Measurements from ENCODE around the gene BHLHA9. TPM values are rescaled to one million over a fixed set of nuclear protein-coding genes. Genes with fewer than 3 reads are reported as not detected.

Gene BHLHA9
- polyA plus RNA-seq, 2 of the 4 experiments (the other 2 are of a cell fraction), result not detected

DNA sequence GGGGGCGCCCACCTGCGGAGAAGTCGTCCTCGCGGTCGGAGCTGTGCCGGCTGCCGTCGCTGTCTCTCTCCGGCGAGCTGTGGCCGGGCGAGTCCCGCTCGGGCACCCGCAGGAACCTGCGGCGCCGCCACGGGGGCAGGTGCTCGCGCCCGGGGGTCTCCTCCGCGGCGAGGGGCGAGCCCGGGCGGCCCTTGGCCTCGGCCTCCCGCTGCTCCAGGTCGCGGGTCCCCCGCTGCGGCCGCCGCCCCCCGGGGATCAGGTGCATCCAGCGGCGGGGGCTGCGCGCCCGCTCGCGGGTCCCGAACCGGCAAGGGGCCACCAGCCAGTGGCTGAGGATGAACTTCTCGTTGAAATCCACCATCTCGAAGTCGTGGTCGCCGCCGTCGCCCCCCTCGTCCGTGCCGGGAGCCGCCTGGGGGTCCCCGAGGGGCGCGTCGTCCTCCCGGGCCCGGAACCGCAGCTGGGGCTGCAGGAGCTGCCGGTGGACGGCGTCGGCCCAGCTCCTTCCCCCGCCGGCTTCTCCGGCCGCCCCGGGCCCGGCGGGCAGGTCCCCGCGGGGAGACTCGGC is 41.4 kb upstream of the BHLHA9 start:
- WGBS (ENCODE audit: missing lambda C conversion rate), result 6% methylated on average over 27 of the region's 79 CpGs
- peak overlapping the region; percentile 77 for H3K4me3 ChIP-seq
- DNase-seq (ENCODE audit: low read depth in 1 of 2, low spot score in 1 of 2) (no peak), ATAC-seq (peak in 1 of 2 experiments; percentile 31; a peak in 3 of 6 replicates), FAIRE-seq (no peak)
- no peaks in the 10 kb centered on the region for H3K9me3 ChIP-seq
- peak overlapping the region; percentile 98 for H3K4me2 ChIP-seq
- H3K4me1 ChIP-seq, result peaks cover 22% of the 10 kb centered on the region
- ChIA-PET CTCF (interaction anchor here (0.6 to 3.0 kb wide), 10 partner anchors 12 to 1099 kb away, joined by 3 to 16 read pairs (median 6); no protein-coding TSS in a partner anchor), POLR2A (interaction anchor here (0.6 to 1.6 kb wide), 2 partner anchors 25 to 118 kb away, joined by 3 to 6 read pairs; no protein-coding TSS in a partner anchor)
- TF ChIP-seq RNF2 (IDR thresholded peaks at IDR 0.05; ENCODE audit: borderline replicate concordance, low read depth) (peak; percentile 52; the same call in 1 of the 2 replicates), CEBPB (IDR thresholded peaks at IDR 0.05) (no peak), ESRRA (IDR thresholded peaks at IDR 0.05; ENCODE audit: borderline replicate concordance, low read length) (no peak)
- TF ChIP-seq, protein P1, sequence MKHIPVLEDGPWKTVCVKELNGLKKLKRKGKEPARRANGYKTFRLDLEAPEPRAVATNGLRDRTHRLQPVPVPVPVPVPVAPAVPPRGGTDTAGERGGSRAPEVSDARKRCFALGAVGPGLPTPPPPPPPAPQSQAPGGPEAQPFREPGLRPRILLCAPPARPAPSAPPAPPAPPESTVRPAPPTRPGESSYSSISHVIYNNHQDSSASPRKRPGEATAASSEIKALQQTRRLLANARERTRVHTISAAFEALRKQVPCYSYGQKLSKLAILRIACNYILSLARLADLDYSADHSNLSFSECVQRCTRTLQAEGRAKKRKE (CRISPR knock-in tag; IDR thresholded peaks at IDR 0.05; ENCODE audit: low read depth), result no peak
- H3K27ac ChIP-seq, result peak overlapping the region; percentile 65 to 84

DNA sequence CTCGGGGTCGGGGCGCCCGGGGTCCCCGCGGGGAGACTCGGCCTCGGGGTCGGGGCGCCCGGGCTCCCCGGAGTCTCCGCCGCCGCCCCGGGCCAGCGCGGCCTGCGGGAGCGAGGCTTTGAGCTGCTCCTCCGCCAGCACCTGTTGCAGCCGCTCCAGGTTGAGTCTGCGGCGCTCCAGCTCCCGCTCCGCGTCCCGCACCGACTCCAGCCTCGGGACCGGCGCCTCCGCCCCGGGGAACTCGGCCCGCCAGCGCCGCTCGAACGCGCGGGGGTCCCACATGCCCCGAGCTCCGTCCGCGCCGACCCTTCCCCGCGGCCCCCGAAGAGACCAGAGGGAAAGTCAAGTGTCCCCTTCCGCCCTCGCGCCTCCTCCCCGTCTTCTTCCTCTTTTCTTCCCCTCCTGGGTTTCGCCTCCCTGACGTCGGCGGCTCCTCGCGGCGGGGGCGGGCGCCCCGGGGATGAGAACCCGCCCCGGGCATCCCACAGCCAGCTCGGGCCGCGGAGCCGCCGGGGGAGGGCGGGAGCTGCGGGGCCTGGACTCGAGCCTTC is 40.8 kb upstream of the BHLHA9 start:
- CTCF ChIA-PET, result interaction anchor here (0.7 to 3.0 kb wide), 9 partner anchors 13 to 193 kb away, joined by 3 to 16 read pairs (median 7); no protein-coding TSS in a partner anchor

DNA sequence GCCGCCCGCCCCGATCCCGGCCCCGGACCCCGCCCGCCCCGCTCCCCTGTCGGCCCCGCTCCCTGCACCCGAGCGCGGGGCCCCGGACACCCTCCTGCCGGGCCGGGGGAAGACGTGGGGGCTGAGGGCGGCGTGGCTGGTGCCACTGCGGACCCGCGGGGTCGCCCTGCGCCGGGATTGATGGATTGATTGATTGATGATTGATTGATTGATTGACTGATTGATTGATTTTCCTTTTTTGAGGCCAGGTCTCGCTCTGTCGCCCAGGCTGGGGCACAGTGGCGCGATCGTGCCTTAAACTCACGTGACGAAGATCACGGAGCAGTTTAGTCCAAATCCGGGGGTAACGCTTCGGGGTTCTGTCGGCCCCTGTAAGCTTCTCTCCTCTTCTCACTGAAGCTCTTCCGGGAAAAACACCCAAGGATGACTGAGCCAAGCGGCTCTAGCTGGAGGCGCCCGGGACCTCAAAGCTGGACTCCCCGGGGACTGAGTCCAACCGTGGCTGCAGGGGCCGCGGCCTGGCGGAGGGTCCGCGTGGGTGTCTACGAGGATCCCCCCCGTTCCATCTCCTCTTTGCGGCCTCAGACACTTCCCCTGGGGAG is 40.2 kb upstream of the BHLHA9 start:
- 40% methylated on average over 31 of the region's 51 CpGs for WGBS (ENCODE audit: missing lambda C conversion rate)
- CTCF ChIA-PET, result interaction anchor here (0.7 to 3.0 kb wide), 8 partner anchors 13 to 192 kb away, joined by 3 to 16 read pairs (median 6); no protein-coding TSS in a partner anchor
- TF ChIP-seq HDAC2 (IDR thresholded peaks at IDR 0.05) (no peak), CBX2 (IDR thresholded peaks at IDR 0.05; ENCODE audit: borderline replicate concordance, low read depth) (no peak), RCOR1 (IDR thresholded peaks at IDR 0.05; ENCODE audit: low read depth, low read length) (no peak)
- Histone ChIP-seq H3K4me3 (peak overlapping the region; percentile 77), H3K4me2 (peak overlapping the region; percentile 98), H3K27ac (peak overlapping the region; percentile 65 to 84; a peak in 5 of 6 replicates), H3K9me3 (no peaks in the 10 kb centered on the region), H3K4me1 (peaks cover 22% of the 10 kb centered on the region)
- no peak for DNase-seq (ENCODE audit: low read depth in 1 of 2, low spot score in 1 of 2)
- POLR2A ChIA-PET, result interaction anchor here (1.6 kb wide), 1 partner anchor 24 kb away, joined by 6 read pairs; no protein-coding TSS in a partner anchor
- FAIRE-seq, result no peak
- no peak; a peak in 2 of 6 replicates for ATAC-seq

More for the DNA sequence above, 40.8 kb upstream of the BHLHA9 start:
- no peak for FAIRE-seq
- H3K4me1 ChIP-seq, result peaks cover 22% of the 10 kb centered on the region
- TF ChIP-seq POLR2A (IDR thresholded peaks at IDR 0.05; ENCODE audit: low read length), result peak; percentile 34
- TF ChIP-seq PHF8 (IDR thresholded peaks at IDR 0.05; ENCODE audit: borderline replicate concordance, low read depth), result 0 out of 2 replicates have a peak, but pooled peaks have one; percentile 24
- no peak for TF ChIP-seq KDM5A (IDR thresholded peaks at IDR 0.05)
- TF ChIP-seq SREBF2 (IDR thresholded peaks at IDR 0.05), result no peak
- no peak for TF ChIP-seq RARB (CRISPR knock-in tag; IDR thresholded peaks at IDR 0.05)
- peak overlapping the region; percentile 77 for H3K4me3 ChIP-seq
- DNase-seq (ENCODE audit: low read depth in 1 of 2, low spot score in 1 of 2), result peak in 1 of 2 experiments; percentile 78
- peak overlapping the region; percentile 65 to 84 for H3K27ac ChIP-seq
- WGBS (ENCODE audit: missing lambda C conversion rate), result 2% methylated on average over 18 of the region's 74 CpGs
- peak overlapping the region; percentile 98 for H3K4me2 ChIP-seq
- peak; percentile 58 to 66 for ATAC-seq
- POLR2A ChIA-PET, result interaction anchor here (1.6 kb wide), 1 partner anchor 24 kb away, joined by 6 read pairs; no protein-coding TSS in a partner anchor
- H3K9me3 ChIP-seq, result no peaks in the 10 kb centered on the region

DNA sequence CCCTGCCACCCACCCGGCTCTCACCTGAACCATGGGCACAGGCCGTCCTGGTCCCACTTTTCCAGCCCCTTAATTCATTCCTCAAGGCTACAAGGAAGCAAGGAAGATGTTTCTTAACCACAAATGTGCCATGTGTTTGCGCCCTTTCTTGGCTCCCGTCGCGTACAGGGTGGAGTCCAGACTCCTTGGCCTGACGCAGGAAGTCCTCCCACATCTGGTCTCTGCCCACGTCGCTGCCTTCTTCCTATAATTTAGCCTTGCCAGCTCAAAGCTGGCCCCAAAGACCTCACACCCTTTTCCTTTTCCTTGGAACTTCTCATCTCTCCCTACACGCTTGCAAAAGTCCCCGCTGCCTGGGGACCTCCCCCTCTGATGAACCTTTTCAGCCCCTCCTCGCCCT is 38.8 kb upstream of the BHLHA9 start:
- DNase-seq (ENCODE audit: low read depth in 1 of 2, low spot score in 1 of 2) (no peak), FAIRE-seq (no peak), ATAC-seq (no peak)
- no peaks in the 10 kb centered on the region for H3K9me3 ChIP-seq
- no peak overlapping the region for H3K4me2 ChIP-seq
- ChIA-PET CTCF (interaction anchor here (1.0 to 1.4 kb wide), 2 partner anchors 20 to 28 kb away, joined by 3 to 4 read pairs; no protein-coding TSS in a partner anchor), POLR2A (no interaction called here)
- 89% methylated on average over 12 of the region's 12 CpGs for WGBS (ENCODE audit: missing lambda C conversion rate)
- H3K4me1 ChIP-seq, result peaks cover 22% of the 10 kb centered on the region
- no peak overlapping the region for H3K4me3 ChIP-seq
- no peak for TF ChIP-seq EHF (CRISPR knock-in tag; IDR thresholded peaks at IDR 0.05)
- no peak for TF ChIP-seq MAFK (IDR thresholded peaks at IDR 0.05; ENCODE audit: partially characterized antibody)
- TF ChIP-seq POLR2A (IDR thresholded peaks at IDR 0.05; ENCODE audit: low read length), result no peak
- TF ChIP-seq, protein P2, sequence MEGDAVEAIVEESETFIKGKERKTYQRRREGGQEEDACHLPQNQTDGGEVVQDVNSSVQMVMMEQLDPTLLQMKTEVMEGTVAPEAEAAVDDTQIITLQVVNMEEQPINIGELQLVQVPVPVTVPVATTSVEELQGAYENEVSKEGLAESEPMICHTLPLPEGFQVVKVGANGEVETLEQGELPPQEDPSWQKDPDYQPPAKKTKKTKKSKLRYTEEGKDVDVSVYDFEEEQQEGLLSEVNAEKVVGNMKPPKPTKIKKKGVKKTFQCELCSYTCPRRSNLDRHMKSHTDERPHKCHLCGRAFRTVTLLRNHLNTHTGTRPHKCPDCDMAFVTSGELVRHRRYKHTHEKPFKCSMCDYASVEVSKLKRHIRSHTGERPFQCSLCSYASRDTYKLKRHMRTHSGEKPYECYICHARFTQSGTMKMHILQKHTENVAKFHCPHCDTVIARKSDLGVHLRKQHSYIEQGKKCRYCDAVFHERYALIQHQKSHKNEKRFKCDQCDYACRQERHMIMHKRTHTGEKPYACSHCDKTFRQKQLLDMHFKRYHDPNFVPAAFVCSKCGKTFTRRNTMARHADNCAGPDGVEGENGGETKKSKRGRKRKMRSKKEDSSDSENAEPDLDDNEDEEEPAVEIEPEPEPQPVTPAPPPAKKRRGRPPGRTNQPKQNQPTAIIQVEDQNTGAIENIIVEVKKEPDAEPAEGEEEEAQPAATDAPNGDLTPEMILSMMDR (IDR thresholded peaks at IDR 0.05), result no peak
- no peak for TF ChIP-seq CEBPB (IDR thresholded peaks at IDR 0.05)
- no peak for TF ChIP-seq HDAC2 (IDR thresholded peaks at IDR 0.05)
- no peak for TF ChIP-seq CHD4 (IDR thresholded peaks at IDR 0.05; ENCODE audit: borderline replicate concordance)
- no peak for TF ChIP-seq FOXS1 (CRISPR knock-in tag; IDR thresholded peaks at IDR 0.05)
- no peak for TF ChIP-seq CHD2 (IDR thresholded peaks at IDR 0.05; ENCODE audit: low read length, partially characterized antibody)
- H3K27ac ChIP-seq, result no peak overlapping the region
